Hematopoietic multipotent progenitor cell treated with erythropoietin and hydrocortisone succinate and interleukin-3 and kit ligand, for 6 days (in vitro differentiated cells): ENCODE results near the gene CYP2J2.
"Not testable (repeated sequence)": the region's sequence is repeated elsewhere in the genome, so short reads cannot be mapped to it uniquely, and the experiment has no call there.

Experiments used
- DNase-seq: peaks from one replicate; pipeline ENCODE4 v3.0.0-alpha.2; 2015

Gene CYP2J2

DNA sequence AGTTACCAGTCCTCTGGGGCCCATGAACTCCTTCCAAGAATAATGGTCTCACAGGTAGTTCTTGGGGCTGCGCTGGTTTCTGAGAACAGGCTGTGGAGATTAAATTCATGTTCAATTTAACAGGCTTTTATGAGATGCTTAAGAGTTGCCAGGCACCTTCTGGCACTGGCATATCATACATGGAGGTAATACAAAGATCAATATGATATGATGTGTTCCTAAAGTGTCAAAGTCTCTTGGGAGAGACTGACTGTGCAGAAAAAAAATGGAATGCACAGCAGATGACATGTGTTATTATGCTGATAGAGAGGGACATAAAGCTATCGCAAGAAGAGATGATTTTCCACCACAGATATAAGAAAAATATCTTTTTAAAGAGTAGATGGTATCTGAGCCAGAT, 6.8 kb downstream of the CYP2J2 start:
- DNase-seq = no peak

DNA sequence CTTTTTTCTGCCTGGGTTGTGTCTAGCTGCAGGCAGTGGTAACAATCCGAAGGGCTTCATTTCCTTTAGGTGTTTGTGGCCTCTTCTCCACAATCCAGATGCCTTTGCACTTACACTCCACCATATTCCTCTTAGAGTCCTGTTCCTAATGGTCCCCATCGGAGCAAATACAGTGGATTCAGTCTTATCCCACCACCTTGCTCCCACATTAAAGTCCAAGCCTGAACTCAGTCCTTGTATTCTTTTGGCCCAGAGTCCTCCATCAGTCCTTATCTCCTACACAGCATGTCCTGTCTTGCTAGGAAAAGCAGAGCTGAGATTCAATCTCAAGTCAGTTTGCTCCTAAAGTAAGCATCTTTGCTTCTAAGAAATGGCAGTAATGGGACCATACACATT, 8.8 kb downstream of the CYP2J2 start:
- no peak for DNase-seq

DNA sequence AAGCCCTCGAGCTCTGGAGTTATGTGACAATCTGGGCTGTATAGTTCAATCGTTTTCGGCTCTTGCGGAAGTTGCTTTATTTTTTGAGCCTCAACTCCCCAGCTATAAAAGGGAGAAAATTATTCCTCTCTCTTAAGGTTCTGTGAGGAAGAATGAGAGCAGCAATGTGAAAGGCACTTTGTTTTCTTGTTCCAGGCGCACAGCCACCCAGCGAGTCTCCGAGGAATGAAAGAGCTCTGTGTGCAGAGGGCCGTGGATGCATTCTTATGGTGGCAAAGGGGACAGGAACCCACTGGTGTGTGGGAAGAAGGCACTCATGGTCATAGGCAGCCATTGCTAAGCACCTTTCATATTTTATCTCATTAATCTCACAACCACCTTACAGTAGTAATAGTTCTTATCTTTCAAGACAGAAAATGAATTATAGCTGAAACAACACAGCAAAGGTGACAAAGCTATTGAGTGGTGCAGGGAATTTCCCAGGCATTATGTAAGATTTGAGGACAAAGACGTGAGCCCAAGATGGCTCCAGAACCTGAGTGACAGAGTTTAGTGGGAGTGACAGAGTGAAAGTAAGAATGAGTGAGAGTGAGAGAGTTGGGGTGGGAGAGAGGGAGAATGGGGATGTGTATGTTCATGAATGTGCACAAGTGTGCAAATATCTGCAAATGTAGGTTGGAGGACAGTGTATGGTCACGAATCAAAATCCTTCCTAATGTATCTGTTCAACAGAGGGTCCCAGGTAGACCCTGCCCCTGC, 9.4 kb downstream of the CYP2J2 start:
- DNase-seq = no peak

DNA sequence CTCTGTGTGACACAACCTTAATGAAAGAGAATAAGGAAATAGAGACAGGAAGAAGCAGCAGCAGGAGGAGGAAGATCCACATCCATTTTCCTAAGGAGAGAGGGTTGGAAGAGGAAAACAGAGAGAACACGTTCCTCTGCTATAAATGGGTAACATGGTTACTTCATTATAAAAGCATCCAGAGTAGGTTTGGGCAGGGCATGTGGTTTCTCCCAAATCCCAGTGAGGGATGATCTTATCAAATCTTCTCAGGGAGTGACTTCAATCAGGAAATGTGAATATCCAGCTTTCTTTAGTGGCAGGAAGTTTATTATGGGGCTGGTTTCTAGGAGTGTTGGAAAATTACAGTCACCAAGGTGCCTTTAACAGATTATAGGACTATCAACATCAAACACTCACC, 11.1 kb downstream of the CYP2J2 start:
- DNase-seq = no peak

DNA sequence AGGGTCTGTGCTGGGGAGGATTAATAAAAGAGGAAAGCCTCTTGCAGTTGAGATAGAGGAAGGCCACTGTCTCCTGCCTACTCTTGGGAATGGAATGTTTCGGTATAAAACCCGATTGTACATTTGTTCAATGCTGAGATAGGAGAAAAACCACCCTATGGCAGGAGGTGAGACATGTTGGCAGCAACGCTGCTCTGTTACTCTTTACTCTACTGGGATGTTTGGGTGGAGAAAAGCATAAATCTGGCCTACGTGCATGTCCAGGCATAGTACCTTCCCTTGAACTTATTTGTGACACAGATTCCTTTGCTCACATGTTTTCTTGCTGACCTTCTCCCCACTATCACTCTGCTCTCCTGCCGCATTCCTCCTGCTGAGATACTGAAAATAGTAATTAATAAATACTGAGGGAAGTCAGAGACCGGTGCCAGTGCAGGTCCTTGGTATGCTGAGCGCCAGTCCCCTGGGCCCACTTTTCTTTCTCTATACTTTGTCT, 11.7 kb downstream of the CYP2J2 start:
- not testable (repeated sequence) for DNase-seq

DNA sequence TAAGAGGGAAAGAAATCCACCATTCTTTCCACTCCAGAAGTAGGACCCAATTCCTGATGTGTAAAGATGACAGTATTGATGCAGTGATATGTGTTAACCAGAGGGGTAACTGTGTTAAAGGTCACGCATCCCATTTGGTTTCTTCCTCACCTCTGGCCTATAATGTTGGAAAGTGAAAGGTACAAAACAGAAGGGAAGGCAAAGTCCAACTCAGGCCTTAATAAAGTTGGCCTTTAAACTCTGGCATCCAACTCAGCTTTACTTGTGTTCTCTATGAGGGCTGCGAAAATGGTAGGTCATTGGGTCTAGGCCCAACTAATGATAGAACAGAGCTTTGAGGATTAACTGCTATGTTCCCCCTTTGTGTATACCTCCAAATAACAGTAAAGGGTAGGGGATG, 17.9 kb downstream of the CYP2J2 start:
- DNase-seq = no peak

DNA sequence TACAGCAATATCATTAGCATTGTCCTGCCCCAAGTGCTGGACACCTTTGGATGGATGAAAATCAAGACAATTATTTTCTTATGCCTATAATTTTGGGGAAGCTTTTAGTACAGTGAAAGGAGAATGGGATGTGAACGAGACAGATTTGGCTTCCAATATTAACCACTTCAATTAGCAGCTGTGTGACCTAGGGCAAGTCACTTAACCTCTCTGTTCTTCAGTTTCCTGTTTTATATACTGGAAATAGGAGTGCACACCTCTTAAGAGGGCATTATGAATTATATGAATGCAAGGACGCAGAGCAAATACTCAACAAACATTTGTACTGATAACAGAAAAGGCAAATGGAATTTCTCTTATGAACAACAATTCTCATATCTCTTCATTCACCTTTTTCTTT, 18.5 kb downstream of the CYP2J2 start:
- no peak for DNase-seq

DNA sequence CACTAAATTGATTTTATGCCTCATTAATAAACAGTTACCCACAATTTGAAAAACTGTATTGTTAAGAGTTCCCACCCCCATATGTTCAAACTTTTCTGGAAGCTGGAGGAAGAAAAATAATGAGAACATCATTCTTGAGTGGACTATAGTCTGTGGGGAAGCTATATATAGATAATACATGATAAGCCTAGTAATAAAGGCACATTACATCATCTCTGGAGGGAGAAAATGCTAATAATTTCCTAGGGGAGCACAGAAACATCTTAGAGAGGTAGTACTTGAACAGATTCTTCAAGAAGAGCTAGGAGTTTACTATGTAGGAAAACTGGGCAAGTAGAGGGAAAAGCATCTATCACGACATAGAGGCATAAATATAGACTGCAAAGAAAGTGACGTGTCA, 19.6 kb downstream of the CYP2J2 start:
- no peak for DNase-seq

DNA sequence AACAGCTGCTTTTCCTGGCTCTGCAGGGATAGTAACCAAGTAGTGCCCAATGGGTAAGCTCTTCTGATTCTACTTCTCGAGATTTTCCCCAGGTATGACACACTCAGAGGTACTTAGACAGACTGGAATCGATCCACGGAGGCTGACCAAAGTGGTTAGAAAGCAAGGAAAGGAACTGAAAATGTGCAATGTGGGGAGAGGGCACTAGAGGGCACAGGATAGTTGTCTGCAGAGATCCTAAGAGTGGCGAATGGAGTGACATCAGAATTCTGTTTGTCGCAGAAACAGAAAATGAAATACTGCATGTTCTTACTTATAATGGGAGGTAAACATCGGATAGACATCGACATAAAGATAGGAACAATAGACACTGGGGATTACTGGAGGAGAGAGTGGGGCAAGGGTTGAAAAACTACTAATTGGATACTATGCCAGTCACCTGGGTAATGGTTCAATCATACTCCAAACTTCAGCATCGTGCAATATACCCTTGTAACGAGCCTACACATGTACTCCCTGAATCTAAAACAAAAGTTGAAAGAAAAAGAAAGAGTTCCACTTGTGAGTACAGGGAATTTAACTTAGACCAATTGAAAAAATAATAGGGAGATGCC, 23.3 kb downstream of the CYP2J2 start:
- peak; percentile 59 for DNase-seq

DNA sequence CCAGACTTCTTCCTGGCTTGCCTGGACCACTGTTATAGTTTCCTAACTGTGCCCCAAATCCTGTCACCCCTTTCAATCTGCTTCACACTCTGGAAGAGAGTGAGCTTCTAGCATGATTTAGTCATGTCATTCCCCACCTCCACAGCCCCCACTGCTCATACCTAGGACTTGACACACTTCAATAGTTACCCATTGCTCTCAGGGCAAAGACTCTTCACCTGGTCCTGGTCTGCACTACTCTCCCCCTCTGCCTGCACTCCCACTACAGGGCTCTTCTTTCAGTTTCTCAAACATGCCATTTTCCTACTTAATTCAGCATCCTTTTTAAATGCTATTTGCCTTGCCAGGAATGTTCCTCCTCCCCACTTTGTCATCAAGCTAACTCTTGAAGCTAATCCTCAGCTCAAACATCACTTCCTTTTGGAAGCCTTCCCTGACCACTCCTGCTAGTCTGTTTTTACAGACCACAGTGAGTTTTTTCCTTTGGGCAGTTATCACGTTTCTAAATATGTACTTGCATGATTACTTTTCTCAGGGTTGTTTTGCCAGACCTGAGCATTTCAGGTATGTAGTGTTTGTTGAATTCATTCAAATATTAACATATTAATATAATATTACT, 24.7 kb downstream of the CYP2J2 start:
- no peak for DNase-seq

DNA sequence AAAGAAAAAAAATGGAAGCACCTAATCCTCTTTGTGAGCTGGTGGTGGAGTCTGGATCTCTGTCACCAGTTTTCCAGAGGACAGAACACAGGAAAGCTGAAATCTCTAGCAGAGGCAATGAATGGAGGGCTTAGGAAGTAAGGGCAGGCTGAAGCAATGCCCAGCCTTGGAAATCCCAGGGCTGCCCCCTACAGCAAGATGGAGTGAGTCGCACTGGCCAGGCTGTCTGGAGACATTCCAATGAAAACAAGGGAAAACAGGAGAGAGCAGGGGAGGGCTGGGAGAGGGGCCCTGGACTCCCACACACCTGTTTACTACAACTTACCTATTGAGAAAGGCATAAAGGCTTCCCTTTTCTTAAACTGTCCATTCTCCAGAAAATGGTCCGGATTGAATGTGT, 25.9 kb downstream of the CYP2J2 start:
- DNase-seq = no peak

DNA sequence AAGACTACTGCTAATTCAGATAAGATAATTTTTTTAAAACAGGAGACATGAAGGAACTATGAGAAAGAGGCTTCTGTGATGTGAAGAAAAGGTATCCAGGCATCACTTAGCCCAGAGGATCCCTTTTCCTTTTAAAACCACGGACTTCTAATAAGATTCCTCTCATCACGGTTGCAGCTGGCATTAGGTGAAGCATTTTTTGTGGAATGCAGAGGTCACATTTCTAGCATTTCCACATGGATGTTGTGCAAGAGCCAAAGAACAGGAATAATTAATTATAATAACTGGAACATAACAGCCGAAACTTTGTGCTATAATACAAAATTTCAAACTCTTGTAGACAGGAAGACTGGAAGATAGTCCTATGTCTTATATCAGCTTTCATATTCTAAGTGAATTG, 27.6 kb downstream of the CYP2J2 start:
- DNase-seq = no peak

DNA sequence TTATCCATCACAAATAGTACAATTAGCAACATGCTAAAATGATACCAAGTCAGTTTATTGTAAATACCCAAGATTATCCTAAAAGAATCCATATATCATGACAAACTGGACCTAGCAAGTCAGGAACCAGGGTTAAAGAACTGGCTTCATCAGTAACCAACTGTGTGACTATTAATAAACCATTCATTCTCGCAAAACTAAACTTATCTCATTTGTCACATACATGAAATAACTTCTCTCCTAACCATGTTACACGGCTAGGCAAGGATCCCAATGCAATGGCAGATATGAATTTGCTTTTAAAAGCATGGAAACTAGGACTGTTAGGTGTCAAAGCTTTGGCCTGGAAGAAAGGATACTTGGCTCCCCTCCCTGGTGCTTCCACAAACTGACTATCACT, 29.4 kb downstream of the CYP2J2 start:
- DNase-seq = no peak

DNA sequence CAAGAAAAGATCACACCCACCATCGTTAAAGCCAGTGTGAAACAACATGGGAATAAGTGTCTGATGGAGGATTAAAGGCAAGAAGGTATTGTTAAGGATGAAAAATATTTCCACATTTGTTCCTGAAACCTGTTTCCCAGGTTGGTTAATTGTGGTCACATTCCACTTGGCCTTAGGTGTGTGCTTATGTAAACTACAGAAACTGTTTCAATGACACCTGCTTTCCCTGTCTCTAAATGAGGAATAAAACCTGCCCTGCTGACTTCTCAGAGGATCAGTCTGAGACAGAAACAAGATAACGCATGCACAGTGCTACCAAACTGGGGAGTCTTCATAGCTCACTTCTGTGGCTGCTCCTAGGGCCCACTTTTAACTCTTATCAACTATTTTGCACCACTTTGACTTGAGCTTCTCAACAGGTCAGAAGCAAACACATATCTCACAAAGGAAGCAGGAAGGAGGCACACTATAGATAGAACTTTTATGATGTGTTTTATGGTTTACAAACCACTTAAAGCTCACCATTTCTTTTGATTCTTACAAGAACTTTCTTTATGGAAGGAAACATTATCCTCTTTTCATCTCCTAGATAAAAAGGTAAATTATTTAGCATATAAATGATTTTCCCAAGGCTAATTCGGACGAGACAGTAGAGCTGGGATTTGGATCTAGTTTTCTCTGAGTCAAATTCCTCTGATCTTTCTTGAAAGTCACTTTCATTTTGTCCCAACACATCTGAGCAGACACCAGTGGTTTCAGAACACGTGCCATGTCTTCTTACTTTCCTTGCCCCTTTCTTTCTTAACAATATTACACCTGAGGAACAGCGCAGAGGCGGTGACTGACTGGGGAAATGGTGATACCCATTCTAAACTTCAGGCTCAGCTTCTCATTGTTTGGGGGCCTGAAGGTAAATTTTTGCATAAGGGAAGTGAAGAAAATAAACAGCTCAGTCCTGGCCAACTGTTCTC, 33.4 kb downstream of the CYP2J2 start:
- no peak for DNase-seq

DNA sequence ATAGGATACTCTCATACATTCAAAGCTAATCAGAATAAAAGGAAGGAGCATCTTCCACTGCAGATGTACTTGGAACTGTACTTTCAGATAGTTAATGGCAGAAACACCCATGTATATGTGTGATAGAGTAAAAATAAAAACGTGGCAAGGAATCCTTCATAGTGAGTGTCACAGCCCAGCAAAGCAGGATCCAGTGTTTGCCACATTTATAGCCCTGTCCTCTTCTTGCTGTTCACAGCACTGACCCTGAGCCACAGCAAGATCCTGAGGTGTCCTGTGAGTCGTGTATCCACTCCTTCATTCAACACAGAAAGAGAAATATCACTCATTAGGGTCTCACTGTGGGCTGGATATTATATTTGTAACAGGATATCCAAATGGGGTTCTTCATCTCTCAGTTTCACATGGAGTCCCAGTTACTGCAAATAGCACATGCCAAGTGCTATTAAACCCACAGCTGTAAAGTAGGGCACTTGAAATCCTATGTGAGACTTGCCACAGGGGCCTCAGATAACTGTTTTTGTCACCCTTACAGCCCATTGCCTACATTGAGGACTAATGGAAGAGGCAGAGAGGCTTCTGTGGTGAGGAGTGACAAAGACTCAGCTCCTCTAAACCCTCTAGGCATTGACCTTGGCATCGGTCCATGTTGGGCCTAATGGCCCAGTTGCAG, 41.3 kb downstream of the CYP2J2 start:
- no peak for DNase-seq

DNA sequence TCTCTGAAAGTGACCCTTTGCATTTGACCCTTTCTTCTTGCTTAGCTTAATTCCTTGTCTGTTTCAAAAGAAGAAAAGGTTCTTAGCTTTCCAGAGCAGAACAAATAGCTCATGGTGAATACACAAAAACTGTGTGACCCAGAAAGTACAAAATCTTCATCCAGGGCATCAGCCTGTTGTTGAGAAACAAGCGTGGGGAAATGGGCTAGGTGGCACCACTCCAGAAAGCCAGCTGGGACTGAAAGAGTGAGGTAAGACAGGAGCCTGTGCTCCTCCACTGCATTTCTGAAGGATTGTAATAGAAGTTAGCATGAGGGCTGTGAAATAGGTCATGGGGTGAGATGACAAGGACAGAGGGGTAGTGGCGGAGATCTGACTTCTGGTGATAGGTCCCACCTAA, 45.8 kb downstream of the CYP2J2 start:
- no peak for DNase-seq

DNA sequence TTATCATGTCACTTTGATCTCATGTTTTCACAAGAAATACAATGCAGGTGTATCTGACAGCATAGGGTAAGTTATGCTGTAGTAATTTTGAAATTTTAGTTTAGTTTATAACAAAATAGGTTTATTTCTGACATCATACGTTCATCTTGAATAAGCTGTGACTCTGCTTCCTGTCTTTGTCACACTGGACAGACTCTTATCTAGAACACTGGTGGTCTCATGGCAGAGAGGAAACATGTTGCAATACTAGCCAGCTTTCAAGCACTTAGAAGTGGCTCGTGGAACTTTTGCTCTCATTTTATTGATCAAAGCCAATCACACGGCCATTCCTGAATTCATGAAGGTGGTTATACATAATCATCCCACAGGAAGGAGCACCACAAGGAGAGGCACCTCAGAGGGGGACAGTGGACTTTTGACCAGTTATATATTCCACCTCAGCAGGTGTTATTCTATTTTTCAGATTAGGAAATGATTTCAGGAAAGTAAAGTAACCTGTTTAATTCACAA, 46.5 kb downstream of the CYP2J2 start:
- DNase-seq = peak; percentile 64

DNA sequence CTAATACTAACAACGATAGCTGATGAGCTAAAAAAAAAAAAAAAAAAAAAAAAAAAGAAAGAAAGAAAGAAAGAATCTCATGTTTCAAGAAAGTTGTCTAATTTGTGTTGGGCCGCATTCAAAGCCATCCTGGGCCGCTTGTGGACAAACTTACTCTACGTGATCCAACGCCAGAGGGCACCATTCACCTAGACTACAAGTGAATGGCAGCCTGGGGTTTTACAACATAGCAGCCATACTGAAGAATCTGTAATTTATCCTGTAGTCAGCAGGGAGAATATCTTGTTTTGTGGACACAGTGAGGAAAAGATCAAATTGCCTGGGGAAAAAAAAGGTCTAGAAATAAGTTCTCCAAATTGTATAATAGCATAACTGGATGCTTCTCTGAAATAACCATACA, 47.0 kb downstream of the CYP2J2 start:
- peak; percentile 85 for DNase-seq

DNA sequence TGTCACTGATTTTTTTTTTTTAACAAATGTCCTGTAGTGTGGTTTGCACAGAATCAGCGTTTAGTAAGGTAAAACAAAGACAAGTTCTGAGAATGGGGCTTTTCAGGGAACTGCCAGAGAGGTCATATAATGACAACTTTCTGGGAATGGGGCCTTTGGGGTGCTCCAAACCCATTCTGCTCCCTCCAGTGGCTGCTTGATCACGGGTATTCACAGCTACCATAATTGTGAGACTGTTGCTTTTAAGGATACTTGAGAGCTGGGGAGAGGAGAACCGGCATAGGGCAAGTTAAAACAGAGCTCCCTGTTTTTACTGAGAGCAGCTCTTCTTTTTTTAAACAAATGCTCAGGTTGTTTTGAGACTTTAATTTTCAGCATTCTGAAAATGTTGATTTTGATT, 48.2 kb downstream of the CYP2J2 start:
- no peak for DNase-seq

DNA sequence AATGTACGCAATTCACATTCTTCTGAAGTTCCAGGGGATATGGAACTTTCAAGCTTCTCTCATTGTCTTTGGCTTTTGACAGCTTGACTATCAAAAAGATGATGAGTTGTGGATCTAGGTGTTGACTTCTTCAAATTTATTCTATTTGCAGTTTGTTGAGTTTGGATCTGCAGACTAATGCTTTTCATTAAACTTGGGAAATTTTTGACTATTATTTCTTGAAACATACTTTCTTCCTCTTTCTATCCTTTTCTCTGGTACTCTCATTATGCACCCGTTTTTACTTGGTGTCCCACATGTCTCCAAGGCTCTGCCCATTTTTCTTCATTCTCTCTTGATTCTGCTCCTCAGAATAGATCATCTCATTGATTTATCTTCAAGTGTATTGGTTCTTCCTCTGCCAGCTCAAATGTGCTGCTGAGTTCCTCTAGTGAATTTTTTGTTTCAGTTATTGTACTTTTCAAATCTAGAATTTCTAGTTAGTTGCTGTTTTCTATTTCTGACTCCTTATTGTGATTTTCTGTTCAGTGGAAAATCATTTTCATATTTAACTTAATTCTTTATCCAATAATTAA, 49.4 kb downstream of the CYP2J2 start:
- DNase-seq = no peak

DNA sequence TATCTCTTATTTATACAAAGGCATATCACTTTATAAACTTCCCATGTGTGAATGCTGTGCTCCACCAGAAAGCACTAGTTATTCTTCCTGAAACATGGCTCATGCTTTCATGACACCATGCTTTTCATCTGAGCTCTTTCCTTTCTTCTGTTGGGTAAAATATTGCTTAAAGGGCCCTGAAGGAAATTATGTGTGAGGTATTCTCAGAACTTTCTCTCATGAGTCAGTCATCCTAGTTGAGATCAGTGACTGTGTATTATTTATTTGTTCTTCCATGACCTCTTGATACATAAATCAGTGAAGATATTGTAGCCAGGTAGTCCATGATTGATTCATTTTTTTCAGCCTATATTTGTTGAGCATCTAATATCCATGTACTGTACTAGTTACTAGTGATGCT, 54.8 kb downstream of the CYP2J2 start:
- no peak for DNase-seq

DNA sequence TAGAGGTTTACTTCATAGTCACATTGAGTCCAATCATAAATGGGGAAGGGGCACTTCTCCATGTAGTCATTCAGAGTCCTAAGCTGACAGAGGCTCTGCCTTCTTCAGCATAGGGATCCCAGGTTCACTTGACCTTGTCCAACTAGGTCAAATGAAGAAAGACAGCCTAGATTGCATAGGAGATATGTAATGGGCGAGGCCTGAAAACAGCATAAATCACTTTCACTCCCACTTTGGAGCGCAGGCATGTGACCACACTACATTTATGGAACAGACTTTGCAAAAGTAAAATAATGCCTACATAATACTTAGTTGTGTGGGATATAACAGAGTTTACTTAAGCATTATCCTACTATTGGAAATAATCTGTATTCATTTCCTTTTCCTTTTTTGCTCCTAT, 60.1 kb downstream of the CYP2J2 start:
- no peak for DNase-seq
